Testis (tissue), 2 donors: ENCODE data around the gene KANSL1L.

Experiments
- POLR2A ChIP-seq: fragments of 450-650 bp; IDR thresholded peaks from one replicate; pipeline ENCODE4 v1.6.1; 2017; ENCODE audit warnings: antibody characterized with exemption, mild to moderate bottlenecking, moderate library complexity
- TF ChIP-seq, protein P1 (sequence below), 3 experiments: fragments of 450-650 bp in 2 of 3; fragments of 200-600 bp in 1 of 3; sonication (generic) in 1 of 3; IDR thresholded peaks; one replicate each; pipeline ENCODE4 v1.5.1; 2016 to 2019; ENCODE audit warnings: antibody characterized with exemption in 3 of 3, mild to moderate bottlenecking in 2 of 3, moderate library complexity in 1 of 3

DNA sequence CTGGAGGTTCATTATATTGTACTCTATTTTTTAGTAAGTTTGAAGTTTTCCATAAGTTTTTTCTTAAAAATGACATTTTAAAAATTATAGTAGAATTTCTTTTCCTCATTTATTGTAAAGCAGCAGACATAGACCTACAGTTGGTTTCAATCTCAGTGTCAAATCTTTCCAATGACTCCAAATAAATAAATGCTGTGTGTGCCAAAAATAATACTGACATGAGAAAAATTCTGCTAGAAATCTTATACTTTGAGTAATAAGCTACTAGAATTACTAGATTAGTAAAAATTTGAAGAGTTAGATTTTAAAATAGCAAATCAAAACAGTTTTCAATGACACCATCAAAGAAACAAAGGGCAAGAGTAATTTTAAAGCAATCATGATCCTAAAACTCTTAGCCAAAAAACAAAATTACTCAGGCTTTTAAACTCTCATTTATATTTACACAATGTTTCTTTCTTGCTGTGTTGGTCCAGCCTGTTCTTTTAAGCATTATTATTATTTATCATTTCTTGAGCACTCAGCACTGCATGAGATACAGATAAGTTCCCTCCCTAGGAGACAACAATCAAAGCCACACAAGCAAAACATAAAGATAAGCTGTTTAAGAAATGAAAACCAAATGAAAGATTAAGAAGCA is 8.3 kb upstream of the KANSL1L start:
- TF ChIP-seq, protein P1, sequence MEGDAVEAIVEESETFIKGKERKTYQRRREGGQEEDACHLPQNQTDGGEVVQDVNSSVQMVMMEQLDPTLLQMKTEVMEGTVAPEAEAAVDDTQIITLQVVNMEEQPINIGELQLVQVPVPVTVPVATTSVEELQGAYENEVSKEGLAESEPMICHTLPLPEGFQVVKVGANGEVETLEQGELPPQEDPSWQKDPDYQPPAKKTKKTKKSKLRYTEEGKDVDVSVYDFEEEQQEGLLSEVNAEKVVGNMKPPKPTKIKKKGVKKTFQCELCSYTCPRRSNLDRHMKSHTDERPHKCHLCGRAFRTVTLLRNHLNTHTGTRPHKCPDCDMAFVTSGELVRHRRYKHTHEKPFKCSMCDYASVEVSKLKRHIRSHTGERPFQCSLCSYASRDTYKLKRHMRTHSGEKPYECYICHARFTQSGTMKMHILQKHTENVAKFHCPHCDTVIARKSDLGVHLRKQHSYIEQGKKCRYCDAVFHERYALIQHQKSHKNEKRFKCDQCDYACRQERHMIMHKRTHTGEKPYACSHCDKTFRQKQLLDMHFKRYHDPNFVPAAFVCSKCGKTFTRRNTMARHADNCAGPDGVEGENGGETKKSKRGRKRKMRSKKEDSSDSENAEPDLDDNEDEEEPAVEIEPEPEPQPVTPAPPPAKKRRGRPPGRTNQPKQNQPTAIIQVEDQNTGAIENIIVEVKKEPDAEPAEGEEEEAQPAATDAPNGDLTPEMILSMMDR (IDR thresholded peaks at IDR 0.05) = no peak
- no peak for TF ChIP-seq POLR2A
